ENCODE measurements around the gene PERM1.
A peak's percentile ranks its signal among the peaks of the same experiment; 100 is the strongest.
"Not testable (repeated sequence)": the region's sequence is repeated elsewhere in the genome, so short reads cannot be mapped to it uniquely, and the experiment has no call there.

The PERM1 gene

DNA sequence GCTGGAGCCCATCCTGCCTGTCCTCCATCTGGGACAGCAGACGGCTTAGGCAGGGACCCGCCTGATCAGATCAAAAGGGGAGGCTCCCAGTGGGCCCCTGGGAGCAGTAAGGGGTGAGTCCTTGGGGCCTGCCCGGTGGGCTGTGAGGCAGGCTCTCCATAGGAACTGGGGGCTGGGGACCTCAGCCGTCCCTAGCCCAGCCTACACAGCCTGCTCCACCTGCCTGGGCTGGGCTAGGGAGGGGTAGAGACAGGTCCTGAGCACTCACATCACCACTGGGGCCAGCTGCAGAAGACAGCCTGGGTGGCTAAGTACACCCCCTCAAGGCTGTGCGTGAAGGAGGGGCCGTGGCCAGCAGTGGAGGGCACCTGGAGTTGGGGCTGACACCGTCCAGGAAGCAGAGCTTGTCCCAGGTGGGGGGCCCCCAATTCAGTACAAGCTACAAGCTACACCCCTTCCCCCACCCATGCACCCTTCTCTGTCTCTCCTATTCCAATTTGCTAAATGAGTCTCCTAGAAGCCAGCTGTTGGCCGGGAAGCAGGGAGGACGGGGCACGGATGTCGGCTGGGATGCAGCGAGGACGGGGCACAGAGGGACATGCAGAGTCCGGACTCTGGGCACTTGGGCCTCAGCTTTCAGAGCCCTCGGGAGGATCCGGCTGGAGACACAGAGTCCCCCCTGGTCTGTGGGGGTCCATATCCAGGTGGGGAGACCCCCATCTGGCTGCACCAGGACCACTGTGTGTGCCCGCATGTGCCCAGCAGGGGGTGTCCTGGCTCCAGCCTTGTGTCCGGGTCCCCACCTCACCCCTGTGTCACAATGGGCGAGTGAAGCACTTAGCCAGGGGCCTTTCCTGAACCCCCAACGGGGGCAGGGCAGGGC is 33.1 kb upstream of the PERM1 start:
- no peak for DNase-seq

GRCh38 chr1:1013922-1014648 is 32.2 kb upstream of the PERM1 start:
- peak in 1 of 2 donors; percentile 39 for DNase-seq

GRCh38 chr1:1013105-1013921 is 31.4 kb upstream of the PERM1 start, which contains the start of gene ISG15:
ISG15 (plus strand) TSS chr1:1013497; CDS start chr1:1013574, 77 bp downstream.
- DNase-seq: peak; percentile 87 to 88

DNA sequence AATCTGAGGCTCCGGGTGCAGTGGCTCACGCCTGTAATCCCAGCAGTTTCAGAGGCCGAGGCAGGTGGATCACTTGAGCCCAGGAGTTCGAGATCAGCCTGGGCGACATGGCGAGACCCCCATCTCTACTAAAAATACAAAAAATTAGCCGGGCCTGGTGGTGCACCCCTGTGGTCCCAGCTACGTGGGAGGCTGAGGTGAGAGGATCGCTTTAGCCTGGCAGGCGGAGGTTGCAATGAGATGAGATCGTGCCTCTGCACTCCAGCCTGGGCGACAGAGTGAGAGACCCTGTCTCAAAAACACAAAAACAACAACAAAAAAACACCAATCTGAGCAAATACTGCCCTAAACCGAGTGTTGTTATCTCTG is 30.8 kb upstream of the PERM1 start:
- DNase-seq: not testable (repeated sequence)

- no peak for DNase-seq
These were observed 29.6 kb upstream of the PERM1 start for GRCh38 chr1:1011396-1011949.

GRCh38 chr1:1010131-1010530 is 28.2 kb upstream of the PERM1 start:
- DNase-seq: not testable (repeated sequence)

- no peak for DNase-seq
These were observed 24.6 kb upstream of the PERM1 start for GRCh38 chr1:1006305-1007159.

- DNase-seq: no peak
These were observed 23.9 kb upstream of the PERM1 start for GRCh38 chr1:1005774-1006304.

DNA sequence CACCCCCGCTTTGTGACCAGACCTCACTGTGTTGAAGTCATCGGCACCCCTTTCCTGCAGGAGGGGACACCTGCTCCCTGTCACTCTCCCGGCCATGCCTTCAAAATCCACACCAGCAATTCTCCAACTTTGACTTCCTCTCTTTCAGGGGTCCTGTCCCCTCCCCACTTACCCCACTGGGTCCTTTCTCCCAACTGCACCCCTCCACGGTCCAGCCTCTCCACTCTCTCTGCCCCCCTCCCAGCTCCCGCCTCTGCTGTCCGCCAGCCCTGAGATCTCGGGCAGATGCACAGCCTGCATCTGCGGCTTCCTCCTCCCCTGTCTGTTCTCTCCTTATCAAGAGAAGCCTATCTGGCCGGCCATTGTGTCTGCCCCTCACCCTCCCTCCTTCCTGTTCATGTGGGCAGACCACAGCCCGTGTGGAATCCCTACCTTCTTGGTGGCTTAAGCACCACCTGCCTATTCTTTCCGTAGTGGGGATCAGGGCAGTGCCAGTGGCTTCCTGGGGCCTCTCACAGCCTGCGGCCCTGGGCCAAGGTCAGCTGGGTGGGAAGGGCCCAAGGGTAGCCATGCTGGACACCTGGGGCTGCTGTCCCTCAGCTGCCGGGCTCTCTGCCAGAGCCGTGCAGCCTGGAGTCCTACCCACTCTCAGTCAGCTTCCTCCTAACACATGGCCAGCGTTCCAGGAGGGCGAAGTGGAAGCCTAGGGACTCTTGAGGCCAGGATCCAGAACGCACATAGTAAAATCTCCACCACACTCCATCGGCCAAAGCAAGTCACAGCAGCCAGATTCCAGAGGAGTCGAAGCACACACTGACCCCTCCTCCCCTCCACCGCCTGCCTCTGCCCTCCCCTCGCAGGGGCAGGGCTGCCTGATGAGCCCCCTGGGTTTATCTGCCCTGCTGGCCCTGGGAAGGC is 23.1 kb upstream of the PERM1 start:
- no peak for DNase-seq

DNA sequence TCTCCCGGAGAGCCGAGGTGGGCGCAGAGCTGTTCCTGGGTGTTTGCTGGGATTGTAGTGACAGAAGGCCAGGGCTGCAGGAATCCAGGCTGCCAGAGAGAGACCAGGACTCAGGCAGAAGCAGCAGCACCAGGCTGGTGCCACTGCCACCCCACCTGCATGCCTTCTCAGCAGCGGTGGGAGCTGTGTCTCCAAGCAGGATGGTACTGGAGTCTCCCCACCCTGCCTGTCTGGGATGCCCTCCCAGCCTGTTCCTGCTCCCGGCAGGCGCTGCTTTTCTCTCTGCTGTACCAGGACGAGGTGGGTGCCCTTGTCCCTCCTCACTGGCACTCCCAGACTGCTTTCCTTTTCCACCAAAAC is 22.5 kb upstream of the PERM1 start:
- DNase-seq: no peak

- no peak for DNase-seq
These were observed 21.9 kb upstream of the PERM1 start for GRCh38 chr1:1003618-1004419.

DNA sequence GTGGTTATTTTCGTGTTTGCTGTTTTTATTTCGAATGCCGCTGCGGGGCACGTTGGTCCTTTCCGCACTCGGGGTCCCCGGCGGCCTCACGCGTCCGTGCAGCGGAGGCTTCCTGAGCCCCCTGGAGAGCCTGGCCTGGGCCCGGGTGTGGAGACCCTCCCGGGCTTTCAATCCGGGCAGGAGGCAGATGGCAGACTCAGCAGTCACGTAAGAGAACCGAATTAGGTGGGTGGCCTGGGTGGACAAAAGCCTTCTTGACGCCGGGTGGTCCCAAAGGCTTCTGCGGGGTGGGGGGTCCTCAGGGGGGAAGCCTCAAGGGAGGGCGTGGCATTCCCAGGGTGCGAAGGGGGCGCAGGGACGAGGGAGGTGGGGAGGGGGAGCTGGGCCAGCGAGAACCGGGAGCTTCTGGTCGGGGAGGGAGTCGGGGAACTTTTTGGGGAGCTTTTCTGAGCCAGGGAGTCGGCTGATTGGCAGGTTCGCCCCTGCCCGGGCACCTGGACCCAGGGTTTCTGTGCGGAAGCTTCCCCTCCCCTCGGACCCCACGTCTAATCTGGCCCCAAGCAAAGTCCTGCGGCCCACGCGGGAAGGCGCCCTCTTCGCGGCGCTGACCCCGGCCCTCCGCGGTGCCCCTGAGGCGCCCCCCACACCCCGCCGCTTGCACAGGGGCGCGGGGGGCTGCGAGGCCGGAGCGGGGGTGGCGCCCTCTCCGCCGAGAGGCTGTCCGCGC is 19.3 kb upstream of the PERM1 start:
- no peak for DNase-seq

DNA sequence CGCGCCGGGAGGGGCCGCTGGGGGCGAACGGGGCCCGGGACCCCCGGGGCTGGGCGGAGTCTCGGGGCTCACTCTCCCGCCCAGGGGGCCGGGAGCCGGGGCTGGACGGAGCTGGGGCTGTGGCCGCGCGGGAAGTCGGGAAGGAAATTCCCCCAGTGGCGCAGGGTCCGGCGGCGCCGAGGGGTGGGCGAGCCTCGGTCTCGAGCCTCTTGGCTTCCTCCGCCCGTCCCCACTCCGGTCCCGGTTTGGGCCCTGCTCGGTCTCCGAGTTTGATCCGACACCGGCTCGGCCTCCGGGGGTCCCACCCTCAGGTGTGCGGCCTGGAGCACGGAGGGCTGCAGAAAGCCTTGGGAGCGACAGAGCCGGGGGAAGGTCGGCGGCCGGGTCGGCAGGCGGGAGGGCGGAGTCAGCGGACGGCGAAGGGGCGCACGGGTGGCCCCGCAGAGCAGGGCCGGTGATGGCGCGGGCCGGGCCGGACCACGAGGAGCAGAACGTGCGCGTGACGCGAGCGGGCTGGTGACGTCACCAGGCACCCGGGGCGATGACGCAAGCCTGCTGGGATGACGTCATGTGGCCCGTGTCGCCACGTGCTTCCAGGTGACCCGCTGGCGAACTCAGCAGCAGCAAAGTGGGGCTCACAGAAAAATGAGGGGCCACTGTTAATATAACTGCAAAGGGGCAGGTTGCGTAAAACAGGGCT is 18.6 kb upstream of the PERM1 start:
- DNase-seq: peak; percentile 73 to 76

DNA sequence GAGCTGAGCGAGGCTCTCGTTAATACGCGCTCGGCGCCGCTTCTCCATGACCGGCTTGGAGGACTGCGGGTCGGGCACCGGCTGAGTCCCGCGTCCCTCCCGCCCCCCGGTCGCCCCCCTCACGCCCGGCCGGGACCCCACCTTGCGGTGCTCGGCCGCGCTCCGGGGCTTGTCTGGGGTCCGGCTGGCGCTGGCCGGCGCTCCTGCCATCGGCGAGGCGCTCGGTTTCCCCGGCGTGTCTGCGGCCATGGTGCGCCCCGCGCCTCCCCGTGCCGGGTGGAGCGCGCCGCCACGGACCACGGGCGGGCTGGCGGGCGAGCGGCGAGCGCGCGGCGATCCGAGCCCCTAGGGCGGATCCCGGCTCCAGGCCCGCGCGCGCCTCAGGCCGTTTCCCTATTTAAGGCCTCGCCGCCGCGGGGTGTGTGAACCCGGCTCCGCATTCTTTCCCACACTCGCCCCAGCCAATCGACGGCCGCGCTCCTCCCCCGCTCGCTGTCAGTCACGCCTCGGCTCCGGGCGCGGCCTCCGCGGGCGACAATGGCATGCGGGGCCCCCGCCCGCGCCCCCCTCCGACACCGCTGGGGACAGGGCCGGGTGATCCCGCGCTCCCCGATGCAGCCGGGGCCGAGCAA is 17.9 kb upstream of the PERM1 start, which contains the start of gene HES4:
Gene HES4, minus strand, starts transcription at position 373 of the 632 bp plus-strand sequence. Its CDS starts 124 bp downstream, at position 249.
- peak; percentile 71 to 77 for DNase-seq

GRCh38 chr1:998995-999724 is 17.3 kb upstream of the PERM1 start:
- DNase-seq: no peak

DNA sequence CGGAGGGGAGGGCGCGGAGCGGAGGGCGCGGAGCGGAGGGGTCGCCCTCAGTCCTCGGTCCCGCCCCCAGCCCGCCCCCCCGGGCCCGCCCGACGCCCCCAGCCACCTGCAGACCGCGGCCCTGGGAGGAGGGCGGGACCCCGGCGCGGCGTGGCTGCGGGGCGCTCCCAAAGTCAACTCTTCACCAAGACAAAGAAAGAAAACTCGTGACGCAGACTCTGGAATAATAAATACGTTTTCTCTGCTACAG is 16.8 kb upstream of the PERM1 start:
- DNase-seq: no peak

Data from activated CD4-positive, alpha-beta T cell treated with anti-CD3 and anti-CD28 coated beads for 4 hours (primary cell).